ENCODE results near the gene ARPP19. TPM values are rescaled to one million over a fixed set of nuclear protein-coding genes. Genes with fewer than 3 reads are reported as not detected.
A peak's percentile ranks its signal among the peaks of the same experiment; 100 is the strongest.
"Not testable (repeated sequence)": the region's sequence is repeated elsewhere in the genome, so short reads cannot be mapped to it uniquely, and the experiment has no call there.

ARPP19 gene
- total and polyA plus RNA-seq, 2 experiments from 2014 or later: 78.3 to 192 TPM

GRCh38 chr15:52575072-52575471 is 6.2 kb upstream of the ARPP19 start (continued):
- TF ChIP-seq CTCF (conservative IDR thresholded peaks at IDR 0.05; ENCODE audit: low read depth in 2 of 2): no peak

DNA sequence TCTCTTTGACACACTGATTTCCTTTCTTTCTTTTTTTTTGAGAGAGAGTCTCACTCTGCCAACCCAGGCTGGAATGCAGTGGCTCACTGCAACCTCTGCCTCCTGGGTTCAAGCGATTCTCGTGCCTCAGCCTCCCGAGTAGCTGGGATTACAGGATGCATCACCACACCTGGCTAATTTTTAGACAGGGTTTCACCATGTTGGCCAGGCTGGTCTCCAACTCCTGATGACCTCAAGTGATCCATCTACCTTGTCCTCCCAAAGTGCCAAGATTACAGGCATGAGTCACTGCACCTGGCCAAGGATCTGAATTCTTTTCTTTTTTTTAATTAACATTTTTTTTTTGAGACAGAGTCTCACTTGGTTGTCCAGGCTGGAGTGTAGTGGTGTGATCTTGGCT is 5.8 kb upstream of the ARPP19 start:
- not testable (repeated sequence) for H3K36me3 Mint-ChIP-seq (ENCODE audit: low read depth); ATAC-seq; H3K4me3 Mint-ChIP-seq; H3F3A ChIP-seq (replicated peaks; ENCODE audit: low read depth); H3K36me3 ChIP-seq (ENCODE audit: insufficient read depth); H4K20me1 ChIP-seq (replicated peaks; ENCODE audit: insufficient read depth); H3K9me3 Mint-ChIP-seq; H3K9me2 ChIP-seq (ENCODE audit: insufficient read depth); DNase-seq (ENCODE audit: low spot score); H3K4me1 ChIP-seq (ENCODE audit: insufficient read depth); H3K4me2 ChIP-seq; H3K27me3 ChIP-seq (ENCODE audit: insufficient read depth); H3K4me1 Mint-ChIP-seq; H2AFZ ChIP-seq; H3K4me3 ChIP-seq; H3K79me2 ChIP-seq (replicated peaks; ENCODE audit: insufficient read depth); H3K27ac Mint-ChIP-seq; H3K27ac ChIP-seq (ENCODE audit: low read depth); H3K27me3 Mint-ChIP-seq (ENCODE audit: insufficient read depth, low read depth, poor library complexity)

GRCh38 chr15:52567871-52568600 is 794 bp downstream of the ARPP19 start:
- Histone ChIP-seq H3K27me3 (ENCODE audit: insufficient read depth) (no peaks in the 10 kb centered on the region), H3K27ac (ENCODE audit: low read depth) (peak overlapping the region; percentile 97), H2AFZ (peak overlapping the region; percentile 73), H3K9me2 (ENCODE audit: insufficient read depth) (no peaks in the 10 kb centered on the region), H3K36me3 (ENCODE audit: insufficient read depth) (no peaks in the 10 kb centered on the region), H3K4me2 (peak overlapping the region; percentile 90), H3F3A (replicated peaks; ENCODE audit: low read depth) (no peaks in the 10 kb centered on the region), H3K4me3 (peak overlapping the region; percentile 95), H3K4me1 (ENCODE audit: insufficient read depth) (peaks cover 18% of the 10 kb centered on the region; the same call in 1 of the 2 replicates), H3K79me2 (replicated peaks; ENCODE audit: insufficient read depth) (peaks cover 55% of the 10 kb centered on the region), H4K20me1 (replicated peaks; ENCODE audit: insufficient read depth) (peaks cover 39% of the 10 kb centered on the region)
- DNase-seq (ENCODE audit: low spot score) (peak; percentile 39), ATAC-seq (peak; percentile 30)
- Mint-ChIP-seq H3K4me1 (peaks cover 23% of the 10 kb centered on the region; the same call in 2 of the 3 replicates), H3K9me3 (no peaks in the 10 kb centered on the region; the same call in 2 of the 3 replicates), H3K36me3 (ENCODE audit: low read depth) (peaks cover 3% of the 10 kb centered on the region; the same call in 1 of the 3 replicates), H3K27me3 (ENCODE audit: insufficient read depth, low read depth, poor library complexity) (peaks cover 7% of the 10 kb centered on the region), H3K27ac (peak overlapping the region; percentile 99), H3K4me3 (peak overlapping the region; percentile 93)
- no peak for TF ChIP-seq NANOG (IDR thresholded peaks at IDR 0.05; ENCODE audit: borderline replicate concordance)
- TF ChIP-seq, protein P1, sequence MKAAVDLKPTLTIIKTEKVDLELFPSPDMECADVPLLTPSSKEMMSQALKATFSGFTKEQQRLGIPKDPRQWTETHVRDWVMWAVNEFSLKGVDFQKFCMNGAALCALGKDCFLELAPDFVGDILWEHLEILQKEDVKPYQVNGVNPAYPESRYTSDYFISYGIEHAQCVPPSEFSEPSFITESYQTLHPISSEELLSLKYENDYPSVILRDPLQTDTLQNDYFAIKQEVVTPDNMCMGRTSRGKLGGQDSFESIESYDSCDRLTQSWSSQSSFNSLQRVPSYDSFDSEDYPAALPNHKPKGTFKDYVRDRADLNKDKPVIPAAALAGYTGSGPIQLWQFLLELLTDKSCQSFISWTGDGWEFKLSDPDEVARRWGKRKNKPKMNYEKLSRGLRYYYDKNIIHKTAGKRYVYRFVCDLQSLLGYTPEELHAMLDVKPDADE (IDR thresholded peaks at IDR 0.05): no peak
- no peak for TF ChIP-seq ZNF331 (CRISPR knock-in tag; IDR thresholded peaks at IDR 0.05; ENCODE audit: low read depth)
- TF ChIP-seq, protein P2, sequence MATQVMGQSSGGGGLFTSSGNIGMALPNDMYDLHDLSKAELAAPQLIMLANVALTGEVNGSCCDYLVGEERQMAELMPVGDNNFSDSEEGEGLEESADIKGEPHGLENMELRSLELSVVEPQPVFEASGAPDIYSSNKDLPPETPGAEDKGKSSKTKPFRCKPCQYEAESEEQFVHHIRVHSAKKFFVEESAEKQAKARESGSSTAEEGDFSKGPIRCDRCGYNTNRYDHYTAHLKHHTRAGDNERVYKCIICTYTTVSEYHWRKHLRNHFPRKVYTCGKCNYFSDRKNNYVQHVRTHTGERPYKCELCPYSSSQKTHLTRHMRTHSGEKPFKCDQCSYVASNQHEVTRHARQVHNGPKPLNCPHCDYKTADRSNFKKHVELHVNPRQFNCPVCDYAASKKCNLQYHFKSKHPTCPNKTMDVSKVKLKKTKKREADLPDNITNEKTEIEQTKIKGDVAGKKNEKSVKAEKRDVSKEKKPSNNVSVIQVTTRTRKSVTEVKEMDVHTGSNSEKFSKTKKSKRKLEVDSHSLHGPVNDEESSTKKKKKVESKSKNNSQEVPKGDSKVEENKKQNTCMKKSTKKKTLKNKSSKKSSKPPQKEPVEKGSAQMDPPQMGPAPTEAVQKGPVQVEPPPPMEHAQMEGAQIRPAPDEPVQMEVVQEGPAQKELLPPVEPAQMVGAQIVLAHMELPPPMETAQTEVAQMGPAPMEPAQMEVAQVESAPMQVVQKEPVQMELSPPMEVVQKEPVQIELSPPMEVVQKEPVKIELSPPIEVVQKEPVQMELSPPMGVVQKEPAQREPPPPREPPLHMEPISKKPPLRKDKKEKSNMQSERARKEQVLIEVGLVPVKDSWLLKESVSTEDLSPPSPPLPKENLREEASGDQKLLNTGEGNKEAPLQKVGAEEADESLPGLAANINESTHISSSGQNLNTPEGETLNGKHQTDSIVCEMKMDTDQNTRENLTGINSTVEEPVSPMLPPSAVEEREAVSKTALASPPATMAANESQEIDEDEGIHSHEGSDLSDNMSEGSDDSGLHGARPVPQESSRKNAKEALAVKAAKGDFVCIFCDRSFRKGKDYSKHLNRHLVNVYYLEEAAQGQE (IDR thresholded peaks at IDR 0.05; ENCODE audit: unreplicated experiment): no peak
- TF ChIP-seq EZH2 (IDR thresholded peaks at IDR 0.05; ENCODE audit: low read depth, unreplicated experiment): no peak
- no peak for TF ChIP-seq EZH2phosphoT487 (IDR thresholded peaks at IDR 0.05; ENCODE audit: unreplicated experiment)
- TF ChIP-seq CREB1 (CRISPR knock-in tag; IDR thresholded peaks at IDR 0.05; ENCODE audit: low read depth): no peak
- no peak for TF ChIP-seq STAT1 (IDR thresholded peaks at IDR 0.05; ENCODE audit: unreplicated experiment)
- TF ChIP-seq JUNB (IDR thresholded peaks at IDR 0.05; ENCODE audit: unreplicated experiment): no peak
- TF ChIP-seq ZNF114 (CRISPR knock-in tag; IDR thresholded peaks at IDR 0.05): no peak
- TF ChIP-seq CTCF (conservative IDR thresholded peaks at IDR 0.05; ENCODE audit: low read depth in 2 of 2): no peak
- no peak for TF ChIP-seq POLR2AphosphoS5 (IDR thresholded peaks at IDR 0.05; ENCODE audit: low read depth)

Data from GM23338 (cell line).